GM19035 (cell line): ENCODE measurements around the gene RPLP2.

Experiments
- ATAC-seq: cut with Tn5 transposase; IDR thresholded peaks from one replicate; pipeline ENCODE4 v1.9.1; 2021; ENCODE audit not compliant: unreplicated experiment

The RPLP2 gene

DNA sequence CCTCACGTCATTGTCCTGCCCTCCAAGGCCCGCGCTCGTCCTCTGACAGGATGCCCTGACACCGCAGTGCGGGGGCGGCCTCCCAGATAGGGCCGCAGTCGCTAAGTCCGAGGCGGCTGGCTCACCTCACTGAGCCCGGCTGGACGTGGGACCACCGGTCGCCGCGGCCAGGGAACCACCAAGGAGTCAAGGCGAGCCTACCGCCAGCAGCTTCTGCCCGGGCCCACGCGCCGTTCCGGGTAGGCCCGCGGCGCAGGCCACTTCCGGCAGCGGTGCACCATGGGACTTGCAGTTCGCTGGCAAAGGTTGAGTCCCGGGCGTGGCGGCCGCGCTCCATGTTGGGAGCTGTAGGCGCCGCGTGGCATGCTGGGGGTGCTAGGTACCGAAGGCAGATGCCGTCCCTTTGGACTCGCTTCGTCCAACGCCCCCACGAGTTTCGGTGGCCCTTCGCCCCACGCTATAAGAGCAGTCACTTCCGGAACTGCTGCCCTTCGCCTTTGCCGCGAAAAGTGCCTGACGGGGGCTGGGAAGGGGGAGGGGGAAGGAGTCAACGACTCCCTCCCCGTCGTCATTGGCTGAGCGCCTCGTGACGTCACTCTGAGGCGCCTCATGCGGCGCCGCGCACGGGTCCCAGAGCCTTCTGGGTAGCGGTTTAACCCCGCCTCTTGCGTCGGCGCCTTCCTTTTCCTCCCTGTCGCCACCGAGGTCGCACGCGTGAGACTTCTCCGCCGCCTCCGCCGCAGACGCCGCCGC lies at the start of gene RPLP2:
RPLP2 (plus strand) TSS at position 681 of the 753 bp plus-strand sequence. CDS start 268 bp downstream, outside the sequence.
- ATAC-seq = peak; percentile 70

- ATAC-seq = no peak
These were observed 49.5 kb upstream of the RPLP2 start for GRCh38 chr11:760236-760635.

GRCh38 chr11:761526-762108 lies 48.1 kb upstream of the RPLP2 start:
- ATAC-seq = no peak

DNA sequence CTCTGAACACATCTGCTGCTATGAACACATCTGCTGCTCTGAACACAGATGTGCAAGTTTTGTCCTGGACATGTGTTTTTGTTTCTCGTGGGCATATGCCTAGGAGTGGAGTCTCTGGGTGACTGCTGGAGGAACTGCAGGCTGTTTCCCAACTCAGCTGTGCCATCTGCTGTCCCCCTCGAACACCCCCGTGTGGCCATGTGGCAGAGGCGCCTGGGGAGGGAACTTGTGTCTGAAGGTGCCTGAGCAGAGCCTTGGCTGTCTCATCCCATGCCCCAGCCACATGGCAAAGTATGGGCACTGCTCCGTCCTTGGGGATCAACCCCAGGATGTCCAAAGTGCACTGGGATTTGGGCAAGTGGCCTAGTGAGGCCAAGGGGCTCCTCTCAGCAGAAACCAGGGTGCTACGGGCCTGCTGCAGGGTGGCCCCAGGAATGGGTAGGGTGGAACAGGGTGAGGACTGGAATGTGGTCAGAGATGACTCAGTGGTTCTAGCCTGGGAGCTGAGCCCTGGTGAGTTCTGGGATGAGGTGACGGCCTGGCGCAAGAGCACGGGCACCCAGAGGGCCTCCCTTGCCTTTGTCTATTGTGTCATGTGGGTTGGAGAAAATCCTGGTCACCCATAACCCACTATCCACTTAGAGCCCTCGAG lies 47.2 kb upstream of the RPLP2 start:
- no peak for ATAC-seq

DNA sequence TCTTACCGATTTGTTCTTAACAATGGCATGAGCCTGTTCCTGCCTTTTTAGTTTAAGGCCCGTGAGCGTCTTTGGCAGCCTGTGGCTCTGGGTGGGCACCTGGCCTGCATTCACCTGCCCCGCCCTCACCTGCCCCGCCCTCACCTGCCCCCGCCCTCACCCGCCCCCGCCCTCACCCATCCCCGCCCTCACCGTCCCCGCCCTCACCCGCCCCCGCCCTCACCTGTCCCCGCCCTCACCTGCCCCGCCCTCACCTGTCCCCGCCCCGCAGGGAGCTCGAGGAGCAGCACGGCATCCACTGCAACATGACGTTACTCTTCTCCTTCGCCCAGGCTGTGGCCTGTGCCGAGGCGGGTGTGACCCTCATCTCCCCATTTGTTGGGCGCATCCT lies 46.7 kb upstream of the RPLP2 start:
- ATAC-seq = no peak

GRCh38 chr11:763549-764321 lies 46.0 kb upstream of the RPLP2 start:
- ATAC-seq = no peak

GRCh38 chr11:764322-765024 lies 45.3 kb upstream of the RPLP2 start:
- no peak for ATAC-seq

DNA sequence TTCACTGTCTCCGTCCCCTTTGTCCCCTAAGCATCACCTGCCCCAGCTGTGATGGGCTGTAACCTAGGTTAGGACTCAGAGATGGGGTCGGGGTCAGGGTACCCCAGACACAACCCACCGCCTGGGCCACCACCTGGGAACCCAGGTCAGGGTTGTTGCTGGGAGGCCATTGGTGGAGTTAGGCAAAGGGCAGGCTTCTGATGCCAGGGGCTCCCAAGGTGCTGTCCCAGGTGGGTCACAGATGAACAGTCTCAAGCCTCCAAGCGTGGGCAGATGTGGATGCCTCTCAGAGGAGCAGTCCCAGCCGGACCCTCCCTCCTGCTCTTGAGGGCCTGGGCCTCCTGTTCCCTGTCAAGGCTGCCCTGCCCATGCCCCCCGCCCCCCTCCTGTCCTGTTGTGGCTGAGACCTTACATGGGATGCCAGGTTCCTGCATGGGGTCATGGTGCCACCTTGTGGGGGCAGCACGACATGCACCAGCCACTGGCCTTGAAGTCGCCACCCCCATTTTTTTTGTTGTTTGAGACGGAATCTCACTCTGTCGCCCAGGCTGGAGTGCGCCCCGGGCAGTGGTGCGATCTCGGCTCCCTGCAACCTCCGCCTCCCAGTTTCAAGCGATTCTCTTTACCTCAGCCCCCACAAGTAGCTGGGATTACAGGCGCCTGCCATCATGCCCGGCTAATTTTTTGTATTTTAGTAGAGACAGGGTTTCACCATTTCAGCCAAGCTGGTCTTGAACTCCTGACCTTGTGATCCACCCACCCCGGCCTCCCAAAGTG lies 44.6 kb upstream of the RPLP2 start:
- no peak for ATAC-seq

DNA sequence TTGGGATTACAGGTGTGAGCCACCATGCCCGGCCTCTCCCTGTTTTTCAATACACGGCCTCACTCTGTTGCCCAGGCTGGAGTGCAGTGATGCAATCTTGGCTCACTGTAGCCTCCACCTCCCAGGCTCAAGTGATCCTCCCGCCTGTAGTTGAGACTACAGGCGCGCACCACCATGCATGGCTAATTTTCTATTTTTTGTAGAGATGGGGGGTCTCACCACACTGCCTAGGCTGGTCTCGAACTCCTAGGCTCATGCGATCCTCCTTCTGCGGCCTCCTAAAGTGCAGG lies 44.0 kb upstream of the RPLP2 start:
- ATAC-seq = no peak

DNA sequence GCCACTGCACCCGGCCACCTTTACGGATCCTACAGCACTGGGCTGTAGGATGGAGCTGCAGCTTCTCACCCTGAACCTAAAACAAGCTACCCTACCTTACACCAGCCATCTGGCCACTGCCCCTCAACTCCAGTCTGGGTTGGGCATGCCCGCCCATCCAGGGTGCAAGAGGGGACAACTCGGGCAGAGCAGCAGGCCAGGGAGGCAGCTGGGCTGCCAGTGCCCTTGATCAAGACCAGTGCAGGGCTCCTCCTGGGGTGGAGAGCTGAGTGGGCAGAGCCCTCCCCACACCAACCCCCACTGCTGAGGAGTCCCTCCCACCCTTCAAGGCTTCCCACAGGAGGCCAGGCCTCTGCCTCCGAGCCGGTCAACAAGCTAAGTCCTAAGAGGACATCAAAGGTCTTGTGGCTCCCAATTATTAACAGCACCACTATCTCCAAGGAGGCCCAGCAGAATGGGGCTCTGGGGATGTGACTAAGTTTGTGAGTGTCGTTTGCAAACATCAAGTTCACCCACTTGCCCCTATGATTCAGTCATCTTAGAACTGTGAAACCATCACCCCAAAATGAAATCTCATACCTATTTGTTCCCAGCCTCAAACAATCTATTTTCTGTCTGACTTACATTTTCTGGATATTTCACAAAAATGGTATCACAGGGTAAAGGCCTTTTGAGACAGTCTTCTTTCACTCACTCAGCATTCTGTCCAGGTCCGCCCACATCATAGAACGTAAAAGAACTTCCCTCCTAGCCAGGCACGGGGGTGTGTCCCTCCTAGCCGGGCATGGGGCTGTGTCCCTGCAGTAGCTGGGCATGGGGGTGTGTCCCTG lies 43.4 kb upstream of the RPLP2 start:
- ATAC-seq = no peak

- no peak for ATAC-seq
These were observed 42.9 kb upstream of the RPLP2 start for GRCh38 chr11:766936-767210.

DNA sequence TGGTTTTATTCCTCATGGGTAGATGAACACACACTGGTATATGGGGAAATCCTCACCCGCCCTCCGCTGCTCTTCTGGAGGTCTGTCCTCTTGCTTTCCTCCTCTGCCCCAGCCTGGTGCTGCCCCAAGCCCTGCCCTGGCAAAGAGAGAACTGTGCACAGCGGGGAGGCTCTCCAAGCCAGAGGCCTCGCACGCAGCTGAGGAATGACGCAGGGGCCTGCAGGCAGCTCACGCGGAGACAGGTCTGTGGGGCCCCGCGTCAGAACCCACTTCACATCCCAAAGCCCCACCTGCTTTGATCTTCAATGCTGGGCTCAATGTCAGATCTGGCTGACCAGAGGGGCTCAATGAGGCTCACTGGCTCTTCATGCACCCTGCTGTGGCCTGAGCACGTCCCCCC lies 42.5 kb upstream of the RPLP2 start:
- ATAC-seq = no peak

- ATAC-seq = no peak
These were observed 39.7 kb upstream of the RPLP2 start for GRCh38 chr11:769887-770641.

DNA sequence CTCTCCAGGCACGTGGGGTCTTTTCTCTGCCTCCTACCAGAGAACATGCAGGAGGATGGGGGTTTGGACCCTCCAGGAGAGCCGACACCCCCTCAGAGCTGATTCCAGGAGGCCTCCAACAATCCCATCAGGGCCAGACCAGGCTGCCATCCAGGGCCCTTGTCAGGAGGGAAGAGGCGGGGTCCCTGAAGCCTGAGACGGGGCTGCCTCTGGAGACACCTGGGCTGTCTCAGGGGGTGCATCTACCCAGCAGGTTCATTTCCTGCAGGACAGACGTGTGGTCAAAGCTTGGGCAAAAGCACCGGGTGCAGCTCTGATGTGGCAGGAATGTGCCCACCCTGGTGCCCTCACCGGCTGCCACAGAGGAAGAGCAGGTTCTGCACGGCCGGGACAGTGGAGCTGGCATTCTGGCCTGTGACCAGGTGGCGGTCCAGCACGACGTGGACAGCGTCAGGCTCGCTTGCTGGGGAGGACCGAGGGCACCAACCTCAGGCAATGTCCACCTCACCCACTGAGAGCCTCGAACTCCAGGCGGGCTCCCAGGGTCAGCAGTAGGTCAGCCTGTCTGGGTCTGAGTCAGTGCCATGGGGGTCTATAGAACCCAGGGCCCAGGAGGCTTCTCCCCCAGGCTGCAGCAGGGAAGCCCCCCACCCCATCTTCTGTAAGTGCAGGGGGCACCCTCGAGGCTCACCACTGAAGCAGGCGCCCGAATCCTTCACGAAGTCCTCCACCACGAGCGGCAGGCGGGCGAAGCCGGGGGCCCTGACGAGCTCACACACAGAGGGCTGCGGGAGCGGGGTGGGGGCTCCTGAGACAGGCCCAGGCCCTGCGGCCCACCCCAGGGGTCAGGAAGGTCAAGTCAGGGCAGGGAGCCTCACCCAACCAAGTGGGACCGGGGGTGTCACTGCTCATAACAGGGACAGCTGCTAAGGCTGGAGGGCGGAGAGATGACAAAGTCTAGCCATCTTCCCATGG lies 38.8 kb upstream of the RPLP2 start:
- ATAC-seq = no peak

DNA sequence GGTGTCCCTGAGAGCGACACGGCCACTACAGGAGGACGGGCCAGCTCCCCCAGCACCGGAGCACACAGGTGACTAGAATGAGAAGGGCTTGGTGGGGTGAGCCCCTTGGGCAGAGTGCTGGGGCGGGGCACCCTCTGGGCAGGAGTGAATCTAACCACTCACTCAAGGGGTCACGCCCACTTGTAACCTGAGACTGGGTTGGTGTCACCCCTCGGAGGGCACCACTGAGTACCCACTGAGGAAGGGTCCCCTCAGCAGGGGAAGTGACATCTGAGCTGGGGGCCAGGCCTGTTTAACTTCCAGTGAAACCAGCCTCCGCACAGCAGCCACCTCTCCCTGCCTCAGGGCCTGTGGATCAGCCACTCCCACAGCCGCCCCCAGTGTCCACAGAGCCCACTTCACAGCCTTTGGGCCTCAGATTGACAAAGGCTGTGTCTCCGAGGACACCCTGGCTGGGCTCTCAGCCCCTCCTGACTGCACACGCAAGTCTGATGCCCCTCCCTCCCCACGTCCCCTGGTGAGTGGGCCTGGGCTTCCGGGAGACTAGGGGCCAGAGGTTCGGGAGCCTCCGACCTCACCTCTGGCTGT lies 38.1 kb upstream of the RPLP2 start:
- ATAC-seq = no peak

DNA sequence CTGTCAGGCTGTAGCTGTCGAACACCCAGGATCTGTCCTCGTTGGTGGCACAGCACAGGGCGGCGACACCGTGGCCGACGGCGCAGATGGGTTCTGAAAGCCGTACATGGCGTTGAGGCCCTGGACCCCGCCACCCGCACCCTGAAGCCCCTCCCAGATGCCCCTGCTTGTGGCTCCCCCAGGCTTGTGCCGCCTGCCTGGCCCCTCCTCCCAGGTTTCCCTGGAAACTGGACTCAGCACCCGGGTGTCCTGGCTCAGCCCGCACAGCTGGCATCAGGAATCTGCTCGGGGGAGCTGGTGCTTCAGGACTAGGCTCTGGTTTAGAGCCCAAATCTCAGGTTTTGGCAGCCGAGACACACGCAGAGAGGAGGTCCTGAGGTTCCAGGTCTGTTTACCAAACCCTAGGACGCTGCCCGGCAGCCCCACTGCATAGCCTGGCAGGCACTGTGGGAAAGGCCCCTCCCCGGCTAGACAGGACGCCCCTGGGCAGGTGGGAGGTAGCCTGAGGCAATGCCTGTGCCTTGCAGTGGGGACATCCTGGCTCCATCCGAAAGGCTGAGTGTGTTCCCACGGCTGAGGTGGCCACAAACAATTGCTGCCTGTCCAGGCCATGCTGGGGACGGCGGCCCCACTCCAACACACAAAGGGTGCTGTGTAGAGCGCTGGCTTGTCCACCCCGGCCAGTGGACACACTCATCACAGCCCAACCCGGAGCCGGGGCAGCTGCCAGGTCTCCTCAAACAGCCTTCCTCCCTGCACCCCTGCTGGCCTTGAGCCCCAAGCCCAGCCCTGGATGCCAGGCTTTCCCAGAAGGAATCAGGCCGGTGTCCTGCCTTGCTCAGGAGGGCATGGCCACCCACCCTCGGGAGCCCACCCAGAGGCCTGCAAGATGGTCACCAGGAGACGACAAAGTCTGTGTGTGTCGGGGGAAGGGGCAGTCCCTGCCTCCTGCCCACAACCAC lies 37.1 kb upstream of the RPLP2 start:
- no peak for ATAC-seq
